Stimulated activated CD4-positive, alpha-beta T cell treated with anti-CD3 and anti-CD28 coated beads, Interleukin-1b, Interleukin-23, amount 100 ng/mL, for 48 hours (primary cell): Measurements from ENCODE around the gene PPP1R12C.

Experiments
- DNase-seq: peaks from one replicate; pipeline ENCODE4 v3.0.0-alpha.2; 2020

Gene PPP1R12C

DNA sequence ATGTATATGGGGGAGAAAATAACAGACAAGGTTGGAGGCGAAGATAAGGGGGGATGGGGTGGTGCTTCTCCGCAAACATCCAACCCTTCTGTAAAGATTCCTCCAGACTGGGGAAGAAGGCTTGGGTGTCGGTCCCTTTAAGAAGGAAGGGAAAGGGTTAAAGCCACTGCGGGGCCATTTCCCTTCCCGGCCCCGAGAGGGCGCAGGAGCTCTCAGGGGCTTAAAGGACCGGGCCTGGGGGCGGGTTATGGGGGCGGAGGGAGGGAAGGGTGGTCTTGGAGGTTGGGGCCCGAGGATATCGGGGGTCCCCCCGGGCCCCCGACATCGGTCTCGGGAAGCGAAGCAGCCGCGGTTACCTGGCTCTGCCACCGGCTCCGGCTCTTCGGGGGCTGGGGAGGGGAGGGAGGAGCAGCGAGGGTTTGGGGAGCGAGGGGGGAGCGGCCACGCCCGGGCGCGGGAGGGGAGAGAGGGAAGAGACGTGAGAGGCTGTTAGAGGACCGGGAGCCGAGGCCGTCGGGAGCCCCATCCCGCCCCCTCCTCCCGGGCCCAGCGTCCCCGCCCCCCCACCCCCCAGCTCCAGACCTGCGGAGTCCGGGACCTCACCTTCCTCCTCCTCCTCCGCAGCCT, 28.8 kb upstream of the PPP1R12C start:
- no peak for DNase-seq

DNA sequence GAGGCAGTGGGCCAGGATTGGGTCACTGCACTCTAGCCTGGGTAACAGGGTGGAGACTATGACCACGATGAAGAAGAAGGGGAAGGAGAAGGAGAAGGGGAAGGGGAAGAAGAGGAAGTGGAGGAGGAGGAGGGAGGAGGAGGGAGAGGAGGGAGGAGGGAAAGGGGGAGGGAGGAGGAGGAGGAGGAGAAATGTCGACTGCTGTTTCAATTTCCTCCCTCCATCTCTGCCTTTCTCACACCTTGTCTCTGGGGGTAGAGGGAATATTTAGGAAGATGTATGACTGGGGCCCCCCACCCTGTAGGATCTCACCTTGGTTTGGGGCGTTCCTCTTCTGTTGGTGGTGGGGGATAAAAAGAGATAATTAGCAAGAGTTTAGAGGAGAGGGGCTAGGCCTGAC, 27.8 kb upstream of the PPP1R12C start:
- no peak for DNase-seq

DNA sequence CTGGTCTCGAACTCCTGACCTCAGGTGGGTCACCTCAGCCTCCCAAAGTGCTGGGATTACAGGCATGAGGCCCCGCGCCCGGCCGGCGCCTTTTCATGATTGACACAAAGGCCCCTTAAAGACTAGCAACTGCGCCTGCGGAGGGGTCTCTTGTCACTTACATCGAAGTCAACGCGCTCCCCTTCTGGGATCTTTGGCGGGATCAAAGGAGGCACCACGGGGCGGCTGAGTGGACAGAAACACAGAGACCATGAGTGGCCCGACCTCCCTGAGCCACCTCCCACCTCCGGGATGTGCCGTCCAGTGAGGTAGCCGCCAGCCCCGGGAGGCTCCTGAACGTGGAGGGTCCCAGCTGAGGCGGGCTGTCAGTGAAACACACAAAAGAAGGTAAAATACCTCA, 24.3 kb upstream of the PPP1R12C start:
- DNase-seq = no peak

DNA sequence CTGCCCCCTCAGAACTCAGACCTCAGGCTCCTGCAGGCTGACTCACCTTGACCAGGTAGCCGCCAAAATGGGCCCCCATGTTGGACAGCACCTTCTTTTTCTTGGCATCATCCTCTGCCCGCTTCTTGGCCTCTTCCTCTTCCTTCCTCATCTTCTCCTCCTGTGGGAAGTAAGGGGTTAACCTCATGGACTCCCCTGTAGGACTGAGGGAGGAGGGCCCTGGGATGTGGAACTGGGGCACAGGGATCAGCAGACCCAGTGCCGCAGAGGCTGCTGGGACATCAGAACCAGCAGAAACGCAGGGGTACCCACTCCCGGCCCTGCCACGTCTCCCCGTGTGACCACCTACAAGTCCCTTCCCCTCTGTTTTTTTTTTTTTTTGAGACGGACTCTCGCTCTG, 20.5 kb upstream of the PPP1R12C start:
- no peak for DNase-seq

DNA sequence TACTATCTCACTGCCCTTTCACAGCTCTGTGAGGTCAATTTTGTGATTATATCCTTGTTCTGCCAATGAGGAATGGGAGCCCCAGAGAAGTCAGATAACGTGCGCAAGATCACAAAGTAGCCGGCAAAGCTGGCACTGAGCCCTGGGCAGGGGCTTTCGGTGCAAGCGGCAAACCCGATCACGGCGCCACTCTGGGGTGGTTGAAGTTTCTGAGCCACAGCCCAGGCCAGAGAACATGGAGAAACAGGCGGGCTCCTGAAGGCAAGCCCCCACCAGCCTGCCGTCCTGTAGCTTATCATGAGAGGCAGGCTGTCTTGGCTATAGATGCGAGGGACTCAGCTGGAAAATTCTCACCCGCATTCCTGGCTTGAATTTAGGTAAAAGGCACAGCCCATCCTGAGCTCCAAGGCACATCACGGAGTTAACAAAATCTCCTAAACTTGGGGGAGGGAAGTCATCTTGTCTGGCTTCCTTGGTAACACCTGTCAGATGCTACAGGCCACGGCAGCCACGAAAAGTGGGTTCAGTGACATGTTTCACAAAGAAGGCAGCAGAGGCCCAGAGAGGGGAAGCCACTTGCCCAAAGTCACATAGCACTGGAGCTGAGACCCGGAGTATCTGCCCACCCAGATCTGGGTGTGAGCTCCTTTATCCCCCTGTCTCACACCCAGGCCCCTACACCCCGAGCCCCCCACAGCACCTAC, 19.1 kb upstream of the PPP1R12C start:
- DNase-seq = no peak

DNA sequence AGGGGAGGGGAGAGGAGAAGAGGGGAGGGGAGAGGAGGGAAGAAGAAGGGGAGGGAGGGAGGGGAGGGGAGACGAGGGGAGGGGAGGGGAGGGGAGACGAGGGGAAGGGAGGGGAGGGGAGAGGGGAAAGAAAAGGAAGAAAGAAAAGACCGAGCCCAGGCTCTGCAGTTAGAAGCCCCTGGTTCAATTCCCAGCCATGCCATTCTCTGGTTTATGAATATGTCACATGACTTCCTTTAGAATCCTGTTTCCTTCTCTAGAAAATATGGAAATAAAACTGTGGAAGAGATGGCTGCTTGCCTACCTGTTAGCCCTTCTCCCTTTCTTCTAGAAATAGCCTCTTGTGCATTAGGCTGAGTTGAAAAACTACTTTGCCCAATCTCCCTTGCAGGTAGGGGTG, 17.3 kb upstream of the PPP1R12C start:
- no peak for DNase-seq

DNA sequence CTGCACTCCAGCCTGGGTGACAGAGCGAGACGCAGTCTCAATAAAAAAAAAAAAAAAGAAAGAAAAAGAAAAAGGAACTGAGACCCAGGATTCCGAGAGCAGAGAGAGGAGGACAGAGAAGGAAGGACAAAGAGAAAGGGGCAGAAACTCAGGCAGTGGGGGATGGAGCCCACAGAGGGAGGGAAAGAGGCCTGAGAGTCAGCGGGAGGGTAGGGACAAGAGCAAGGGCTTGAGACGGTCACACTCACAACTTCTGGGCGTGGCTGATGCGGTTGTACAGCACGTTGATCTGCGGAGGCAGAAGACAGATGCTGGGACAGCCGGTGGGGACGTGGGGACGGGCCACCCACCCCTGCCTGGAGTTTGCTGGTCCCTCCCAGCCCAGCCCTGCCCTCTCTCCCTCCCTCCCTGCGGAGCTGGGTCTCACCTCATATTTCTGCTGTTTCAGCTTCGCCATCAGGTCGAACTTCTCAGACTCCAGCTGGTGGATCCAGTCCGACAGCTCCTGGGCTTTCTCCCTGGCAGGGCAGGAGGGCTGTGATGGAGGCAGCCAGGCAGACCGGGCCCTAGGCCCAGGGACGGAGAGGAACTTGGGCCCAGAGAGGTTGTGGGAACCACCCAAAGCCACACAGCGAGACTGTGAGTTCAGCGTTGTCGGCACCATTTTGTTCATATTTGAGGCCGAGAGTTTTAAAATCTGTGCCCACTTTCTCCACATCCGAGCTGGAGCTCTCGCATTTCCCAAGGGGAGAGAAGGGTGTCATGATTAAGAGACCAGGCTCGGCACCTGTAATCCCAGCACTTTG, 16.4 kb upstream of the PPP1R12C start:
- no peak for DNase-seq

DNA sequence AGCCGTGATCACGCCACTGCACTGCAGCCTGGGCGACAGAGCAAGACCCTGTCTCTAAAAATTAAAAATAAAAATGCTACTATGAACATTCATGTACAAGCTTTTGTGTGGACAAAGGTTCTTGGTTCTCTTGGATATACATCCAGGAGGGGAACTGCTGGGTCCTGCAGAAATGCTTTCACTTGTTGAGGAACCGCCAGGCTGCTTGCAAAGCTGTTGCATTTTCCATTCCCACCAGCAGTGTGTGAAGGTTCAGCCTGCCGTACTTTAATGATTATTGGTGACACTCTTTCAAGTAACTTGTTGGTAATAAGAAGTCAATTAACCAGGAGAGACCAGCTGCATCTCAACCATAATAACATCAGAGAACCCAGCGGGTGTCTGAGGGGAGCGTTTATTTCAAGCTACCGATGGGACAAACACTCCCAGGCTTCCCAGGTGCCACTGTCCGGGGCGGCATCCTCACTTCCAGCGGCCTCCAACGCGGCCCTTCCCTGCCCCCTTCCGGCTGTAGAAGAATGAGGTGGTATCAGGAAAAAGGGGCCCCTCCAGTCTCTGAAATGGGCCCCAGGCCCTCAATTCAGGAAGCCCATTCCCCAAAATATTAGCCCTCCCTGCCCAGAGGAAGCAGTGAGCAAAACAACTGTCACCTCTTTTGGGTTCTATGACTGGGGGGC, 15.2 kb upstream of the PPP1R12C start:
- no peak for DNase-seq

DNA sequence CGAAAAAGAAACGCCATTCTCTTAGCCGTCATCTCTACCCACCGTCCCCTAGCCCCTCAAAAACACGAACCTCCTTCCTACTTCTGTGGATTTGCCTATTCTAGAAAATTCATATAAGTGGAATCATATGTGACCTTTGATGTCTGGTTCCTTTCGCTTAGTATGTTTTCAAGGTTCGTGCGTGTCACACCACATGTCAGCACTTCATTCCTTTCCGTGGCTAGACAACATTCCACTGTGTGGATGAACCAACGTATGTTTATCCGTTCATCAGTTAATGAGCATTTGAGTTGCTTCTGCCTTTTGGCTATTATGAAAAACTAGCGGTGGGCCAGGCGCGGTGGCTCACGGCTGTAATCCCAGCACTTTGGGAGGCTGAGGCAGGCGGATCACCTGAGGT, 14.0 kb upstream of the PPP1R12C start:
- no peak for DNase-seq

DNA sequence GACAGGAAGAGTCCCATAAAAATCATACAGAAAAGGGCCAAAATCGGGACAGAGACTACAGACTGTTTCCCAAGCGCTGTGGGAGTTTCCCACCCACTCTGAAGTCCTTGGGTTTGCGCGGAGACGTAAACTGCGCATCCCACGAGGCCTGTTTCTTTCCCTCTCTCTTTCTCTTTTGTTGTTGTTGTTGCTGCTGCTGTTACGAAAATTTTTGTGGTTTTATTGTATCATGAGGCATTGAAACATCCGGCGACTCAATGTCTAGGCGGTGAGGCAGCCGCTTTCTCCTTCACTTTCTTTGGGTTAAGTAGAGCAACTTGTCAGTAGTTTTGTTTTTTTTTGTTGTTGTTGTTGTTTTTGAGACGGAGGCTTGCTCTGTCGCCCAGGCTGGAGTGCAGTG, 1.6 kb upstream of the PPP1R12C start:
- no peak for DNase-seq

DNA sequence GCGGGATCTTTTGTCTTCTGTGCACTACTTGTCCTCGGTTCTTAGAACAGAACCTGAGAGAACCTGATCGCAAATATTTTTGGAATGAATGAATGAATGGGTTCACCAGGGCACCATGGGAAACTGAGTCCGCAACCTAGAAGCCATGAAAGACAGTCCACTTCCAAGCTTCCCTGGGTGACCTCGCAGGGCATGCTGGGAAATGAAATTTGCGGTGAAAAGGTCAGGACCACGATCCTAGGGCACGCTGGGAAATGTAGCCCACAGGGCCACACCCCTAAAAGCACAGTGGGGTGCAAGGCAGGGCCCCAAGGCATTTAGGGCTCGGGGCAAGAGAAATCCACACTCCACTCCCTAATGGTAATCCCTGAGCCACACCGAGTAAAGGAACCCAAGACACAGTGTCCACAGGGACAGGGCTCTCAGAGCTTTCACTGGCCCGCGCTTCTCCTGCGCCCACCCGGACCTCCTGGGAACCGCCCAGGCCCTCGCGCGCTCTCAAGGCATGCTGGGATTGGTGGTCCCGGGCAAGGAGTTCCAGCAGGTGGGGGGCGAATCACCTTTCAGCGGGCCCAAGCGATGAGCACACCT, 1.1 kb upstream of the PPP1R12C start:
- peak; percentile 29 for DNase-seq

DNA sequence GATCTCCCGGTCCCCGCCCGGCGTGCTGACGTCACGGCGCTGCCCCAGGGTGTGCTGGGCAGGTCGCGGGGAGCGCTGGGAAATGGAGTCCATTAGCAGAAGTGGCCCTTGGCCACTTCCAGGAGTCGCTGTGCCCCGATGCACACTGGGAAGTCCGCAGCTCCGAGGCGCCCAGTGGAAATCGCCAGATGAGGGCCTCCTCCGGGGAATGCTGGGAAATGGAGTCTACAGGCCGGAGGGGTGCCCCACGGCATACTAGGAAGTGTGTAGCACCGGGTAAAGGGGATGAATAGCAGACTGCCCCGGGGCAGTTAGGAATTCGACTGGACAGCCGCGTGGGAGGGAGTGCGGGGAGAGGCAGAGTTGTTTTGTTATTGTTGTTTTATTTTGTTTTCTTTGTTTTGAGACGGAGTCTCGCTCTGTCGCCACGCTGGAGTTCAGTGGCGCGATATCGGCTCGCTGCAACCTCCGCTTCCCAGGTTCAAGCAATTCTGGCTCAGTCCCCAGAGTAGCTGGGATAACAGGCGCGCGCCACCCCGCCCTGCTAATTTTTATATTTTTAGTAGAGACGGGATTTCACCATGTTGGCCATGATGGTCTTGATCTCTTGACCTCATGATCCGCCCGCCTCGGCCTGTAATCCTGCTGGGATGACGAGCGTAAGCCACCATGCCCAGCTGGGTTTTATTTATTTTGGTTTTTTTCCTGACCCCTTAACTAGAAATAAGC, 390 bp upstream of the PPP1R12C start:
- DNase-seq = peak; percentile 97

DNA sequence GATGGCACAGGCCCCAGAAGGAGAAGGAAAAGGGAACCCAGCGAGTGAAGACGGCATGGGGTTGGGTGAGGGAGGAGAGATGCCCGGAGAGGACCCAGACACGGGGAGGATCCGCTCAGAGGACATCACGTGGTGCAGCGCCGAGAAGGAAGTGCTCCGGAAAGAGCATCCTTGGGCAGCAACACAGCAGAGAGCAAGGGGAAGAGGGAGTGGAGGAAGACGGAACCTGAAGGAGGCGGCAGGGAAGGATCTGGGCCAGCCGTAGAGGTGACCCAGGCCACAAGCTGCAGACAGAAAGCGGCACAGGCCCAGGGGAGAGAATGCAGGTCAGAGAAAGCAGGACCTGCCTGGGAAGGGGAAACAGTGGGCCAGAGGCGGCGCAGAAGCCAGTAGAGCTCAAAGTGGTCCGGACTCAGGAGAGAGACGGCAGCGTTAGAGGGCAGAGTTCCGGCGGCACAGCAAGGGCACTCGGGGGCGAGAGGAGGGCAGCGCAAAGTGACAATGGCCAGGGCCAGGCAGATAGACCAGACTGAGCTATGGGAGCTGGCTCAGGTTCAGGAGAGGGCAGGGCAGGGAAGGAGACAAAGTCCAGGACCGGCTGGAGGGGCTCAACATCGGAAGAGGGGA, 1.1 kb downstream of the PPP1R12C start:
- peak; percentile 63 for DNase-seq

DNA sequence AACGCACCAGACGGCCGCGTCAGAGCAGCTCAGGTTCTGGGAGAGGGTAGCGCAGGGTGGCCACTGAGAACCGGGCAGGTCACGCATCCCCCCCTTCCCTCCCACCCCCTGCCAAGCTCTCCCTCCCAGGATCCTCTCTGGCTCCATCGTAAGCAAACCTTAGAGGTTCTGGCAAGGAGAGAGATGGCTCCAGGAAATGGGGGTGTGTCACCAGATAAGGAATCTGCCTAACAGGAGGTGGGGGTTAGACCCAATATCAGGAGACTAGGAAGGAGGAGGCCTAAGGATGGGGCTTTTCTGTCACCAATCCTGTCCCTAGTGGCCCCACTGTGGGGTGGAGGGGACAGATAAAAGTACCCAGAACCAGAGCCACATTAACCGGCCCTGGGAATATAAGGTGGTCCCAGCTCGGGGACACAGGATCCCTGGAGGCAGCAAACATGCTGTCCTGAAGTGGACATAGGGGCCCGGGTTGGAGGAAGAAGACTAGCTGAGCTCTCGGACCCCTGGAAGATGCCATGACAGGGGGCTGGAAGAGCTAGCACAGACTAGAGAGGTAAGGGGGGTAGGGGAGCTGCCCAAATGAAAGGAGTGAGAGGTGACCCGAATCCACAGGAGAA, 1.9 kb downstream of the PPP1R12C start:
- no peak for DNase-seq

DNA sequence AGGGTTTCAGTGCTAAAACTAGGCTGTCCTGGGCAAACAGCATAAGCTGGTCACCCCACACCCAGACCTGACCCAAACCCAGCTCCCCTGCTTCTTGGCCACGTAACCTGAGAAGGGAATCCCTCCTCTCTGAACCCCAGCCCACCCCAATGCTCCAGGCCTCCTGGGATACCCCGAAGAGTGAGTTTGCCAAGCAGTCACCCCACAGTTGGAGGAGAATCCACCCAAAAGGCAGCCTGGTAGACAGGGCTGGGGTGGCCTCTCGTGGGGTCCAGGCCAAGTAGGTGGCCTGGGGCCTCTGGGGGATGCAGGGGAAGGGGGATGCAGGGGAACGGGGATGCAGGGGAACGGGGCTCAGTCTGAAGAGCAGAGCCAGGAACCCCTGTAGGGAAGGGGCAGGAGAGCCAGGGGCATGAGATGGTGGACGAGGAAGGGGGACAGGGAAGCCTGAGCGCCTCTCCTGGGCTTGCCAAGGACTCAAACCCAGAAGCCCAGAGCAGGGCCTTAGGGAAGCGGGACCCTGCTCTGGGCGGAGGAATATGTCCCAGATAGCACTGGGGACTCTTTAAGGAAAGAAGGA, 2.8 kb downstream of the PPP1R12C start:
- no peak for DNase-seq

DNA sequence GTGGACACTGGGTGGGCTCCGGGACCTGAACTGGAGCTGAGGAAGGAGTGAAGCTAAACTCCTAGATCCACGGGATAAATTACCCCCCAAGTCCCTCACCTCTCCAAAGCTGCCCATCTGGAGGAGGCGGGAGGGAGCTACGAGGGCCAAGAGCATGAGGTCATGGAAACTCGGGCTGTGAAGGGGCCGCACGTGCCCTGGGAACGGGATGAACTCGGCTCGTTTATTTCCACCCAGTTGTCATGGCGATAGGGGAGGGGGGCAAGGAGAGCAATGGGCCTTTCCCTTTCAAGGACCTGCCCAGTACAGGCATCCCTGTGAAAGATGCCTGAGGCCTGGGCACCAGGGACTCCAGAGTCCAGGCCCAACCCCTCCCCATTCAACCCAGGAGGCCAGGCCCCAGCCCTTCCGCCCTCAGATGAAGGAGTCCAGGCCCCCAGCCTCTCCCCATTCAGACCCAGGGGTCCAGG, 3.8 kb downstream of the PPP1R12C start:
- DNase-seq = no peak

DNA sequence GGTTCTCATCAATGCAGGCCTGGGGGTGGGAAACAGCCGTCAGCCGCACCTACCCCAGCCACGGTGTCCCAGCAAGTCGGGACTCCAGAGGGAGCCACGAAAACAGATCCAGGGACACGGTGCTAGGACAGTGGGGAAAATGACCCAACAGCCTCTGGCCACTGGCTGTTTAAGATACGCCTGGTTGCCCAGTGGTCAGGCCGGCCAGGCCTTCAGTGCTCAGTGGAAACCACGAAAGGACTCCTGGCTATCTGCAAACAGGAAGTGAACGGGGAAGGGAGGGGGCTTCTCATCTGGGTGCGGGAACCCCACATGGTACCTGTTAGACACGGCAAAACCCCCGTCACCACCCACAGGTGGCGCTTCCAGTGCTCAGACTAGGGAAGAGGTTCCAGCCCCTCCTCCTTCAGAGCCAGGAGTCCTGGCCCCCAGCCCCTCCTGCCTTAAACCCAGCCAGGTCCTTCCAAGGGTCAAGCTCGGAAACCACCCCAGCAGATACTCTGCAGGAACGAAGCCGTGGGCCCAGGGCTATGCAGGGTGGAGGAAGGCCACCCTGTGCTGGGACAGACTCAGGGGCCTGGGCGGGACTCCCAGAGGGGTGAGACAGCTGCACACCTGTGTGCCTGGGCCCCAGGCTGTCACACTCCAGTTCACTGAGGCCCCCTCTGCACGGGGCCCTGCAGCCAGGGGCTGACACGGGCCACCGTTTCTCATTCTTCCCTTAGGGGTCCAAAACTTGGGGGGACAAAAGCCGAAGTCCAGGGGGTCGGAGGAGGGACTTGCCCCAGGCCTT, 4.5 kb downstream of the PPP1R12C start:
- no peak for DNase-seq

DNA sequence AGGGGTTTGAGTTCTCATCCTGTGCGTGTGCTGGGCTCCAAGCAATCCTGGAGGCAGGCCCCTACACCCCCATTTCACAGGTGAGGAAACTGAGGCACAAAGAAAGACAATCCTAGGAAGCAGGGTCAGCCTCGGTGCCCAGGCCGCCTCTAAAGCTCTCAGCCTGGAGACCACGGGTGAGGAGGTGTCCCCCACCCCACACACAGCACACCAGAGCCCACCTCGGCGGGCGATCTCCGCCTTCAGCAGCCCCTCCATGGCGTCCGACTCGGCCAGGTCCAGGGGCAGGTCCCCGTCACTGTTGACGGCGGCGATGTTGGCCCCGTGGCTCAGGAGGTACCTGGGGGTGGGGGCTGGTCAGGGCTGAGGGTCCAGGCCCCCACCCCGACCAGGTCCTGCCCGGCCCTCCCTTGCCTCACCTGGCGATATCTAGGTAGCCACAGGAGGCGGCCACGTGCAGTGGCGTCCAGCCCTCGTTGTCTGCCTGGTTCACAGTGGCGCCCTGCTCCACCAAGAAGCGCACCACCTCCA, 5.1 kb downstream of the PPP1R12C start:
- no peak for DNase-seq

DNA sequence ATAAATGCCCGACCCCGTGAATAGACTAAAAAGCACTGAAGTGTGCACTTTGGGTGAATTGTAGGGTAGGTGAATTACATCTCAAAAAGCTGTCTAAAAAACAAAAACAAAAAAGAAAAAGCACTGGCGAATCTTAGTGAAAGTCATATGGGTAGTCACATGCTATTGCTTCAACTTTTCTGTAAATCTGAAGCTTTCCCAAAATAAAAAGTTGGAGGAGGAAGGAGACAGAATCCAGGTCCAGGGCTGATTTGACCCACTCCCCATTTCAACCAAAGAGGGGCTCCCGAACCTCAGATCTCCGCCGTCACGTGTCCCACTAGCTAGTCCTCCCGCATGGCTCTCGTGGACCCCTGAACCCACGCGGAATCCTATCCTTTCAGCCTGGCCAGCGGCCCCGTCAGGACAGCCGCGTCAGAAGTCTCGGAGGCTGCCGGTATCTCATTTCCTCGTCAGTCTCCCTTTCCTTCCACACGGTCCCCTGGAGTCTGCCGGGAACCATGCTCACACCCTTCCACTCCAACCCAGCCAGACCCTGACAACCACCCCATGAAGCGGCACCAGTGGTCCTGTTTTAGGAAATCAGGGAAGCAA, 6.1 kb downstream of the PPP1R12C start:
- no peak for DNase-seq
